HG03139 (cell line): ENCODE measurements around the gene IRF4.
A peak's percentile ranks its signal among the peaks of the same experiment; 100 is the strongest.
"Not testable (repeated sequence)": the region's sequence is repeated elsewhere in the genome, so short reads cannot be mapped to it uniquely, and the experiment has no call there.

Source experiments
- ATAC-seq: cut with Tn5 transposase; IDR thresholded peaks from one replicate; pipeline ENCODE4 v1.9.1; 2021; ENCODE audit not compliant: unreplicated experiment

IRF4 gene

DNA sequence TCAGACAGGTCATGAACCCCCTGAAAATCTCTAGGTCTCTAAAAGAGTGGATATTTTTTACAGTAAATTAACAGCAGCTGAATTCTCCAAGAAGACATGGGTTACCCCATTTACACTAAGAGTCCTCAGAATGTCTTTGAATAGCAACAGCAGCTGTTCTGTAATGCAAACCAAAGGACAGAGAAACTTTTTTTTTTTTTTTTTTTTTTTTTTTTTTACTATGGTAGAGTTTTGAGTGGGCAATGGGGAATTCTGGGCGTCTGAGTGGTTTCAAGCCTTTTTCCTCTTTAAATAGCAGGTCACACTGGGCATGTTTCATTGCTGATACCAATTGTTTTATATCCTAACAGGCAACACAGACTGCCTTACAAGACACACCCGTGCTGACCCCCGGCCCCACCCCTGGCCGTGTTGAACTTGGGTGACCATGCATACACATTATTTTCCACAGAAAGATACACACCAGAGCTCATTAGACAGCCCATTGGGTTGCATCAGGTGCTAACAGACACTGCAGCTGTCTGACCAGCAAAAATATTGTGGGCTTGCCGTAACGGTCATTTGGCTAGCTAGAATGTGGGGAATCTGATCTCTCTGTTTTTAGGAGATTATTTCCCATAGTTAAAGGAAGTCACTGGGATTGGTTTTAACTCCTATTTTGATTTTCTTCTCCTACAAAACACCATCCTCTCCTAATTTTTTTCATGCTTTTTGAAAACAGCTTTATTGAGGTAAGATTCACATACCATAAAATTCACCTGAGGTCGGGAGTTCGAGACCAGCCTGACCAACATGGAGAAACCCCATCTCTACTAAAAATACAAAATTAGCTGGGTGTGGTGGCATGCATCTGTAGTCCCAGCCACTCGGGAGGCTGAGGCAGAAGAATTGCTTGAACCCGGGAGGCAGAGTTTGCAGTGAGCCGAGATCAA, 26.7 kb upstream of the IRF4 start:
- ATAC-seq, result peak; percentile 51

DNA sequence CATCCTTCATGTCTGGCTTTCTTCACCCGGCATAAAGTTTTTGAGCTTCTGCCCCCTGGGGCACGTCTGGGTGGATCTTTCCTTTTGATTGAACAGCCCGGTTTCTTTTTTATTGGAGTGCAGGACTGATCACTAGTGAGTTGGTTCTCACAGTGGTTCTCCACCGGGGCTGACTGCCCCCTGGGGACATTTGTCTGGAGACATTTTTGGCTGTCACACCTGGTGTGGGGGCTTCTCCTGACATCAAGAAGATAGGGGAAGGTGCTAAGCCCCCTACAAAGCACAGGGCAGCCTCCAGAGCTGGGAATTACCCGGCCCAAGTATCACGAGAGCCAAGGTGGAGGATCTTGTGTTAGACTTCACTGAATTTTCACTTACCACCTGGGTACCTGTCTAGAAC, 25.7 kb upstream of the IRF4 start:
- ATAC-seq, result no peak

DNA sequence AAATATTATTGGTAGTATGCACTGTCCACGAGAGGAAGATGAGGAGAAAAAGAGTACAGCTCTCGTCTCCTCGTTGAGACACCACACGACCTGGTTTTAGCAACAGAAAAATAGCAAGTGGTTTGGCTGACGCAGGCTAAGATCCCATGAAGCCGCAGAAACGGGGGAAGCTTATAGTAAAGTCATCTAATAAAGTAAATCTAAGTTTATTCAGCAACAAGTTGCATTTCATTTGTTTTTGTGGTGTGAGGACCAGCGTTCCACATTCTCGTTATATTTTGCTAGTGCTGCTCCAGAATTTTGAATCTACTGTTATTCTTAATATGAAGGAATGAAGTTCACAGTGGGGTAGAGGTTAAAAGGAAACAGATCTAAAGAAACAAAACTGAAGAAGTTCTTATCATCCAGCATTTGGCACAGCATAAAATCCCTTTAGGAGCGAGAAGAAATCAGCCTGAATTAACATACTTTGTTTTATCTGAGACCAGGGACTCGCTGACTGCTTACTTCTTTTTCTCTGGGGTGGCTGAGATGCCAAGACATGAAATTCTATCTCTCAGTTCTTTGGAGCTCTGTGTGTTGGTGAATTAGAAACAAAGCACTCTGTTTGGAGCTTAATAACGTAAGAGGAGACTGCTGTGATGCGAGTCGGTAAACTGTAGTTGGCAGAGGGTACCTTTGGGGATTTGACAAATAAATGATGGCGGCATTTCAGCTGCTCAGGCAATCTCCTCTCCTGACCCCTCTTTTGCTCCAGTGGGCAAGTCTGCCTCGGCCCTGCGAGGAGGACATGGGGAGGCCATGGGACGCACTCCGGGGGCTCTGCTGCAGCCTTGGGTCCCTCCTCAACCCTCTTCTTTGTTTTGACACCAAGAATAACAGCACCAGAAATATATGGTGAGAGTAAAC, 24.9 kb upstream of the IRF4 start:
- no peak for ATAC-seq

DNA sequence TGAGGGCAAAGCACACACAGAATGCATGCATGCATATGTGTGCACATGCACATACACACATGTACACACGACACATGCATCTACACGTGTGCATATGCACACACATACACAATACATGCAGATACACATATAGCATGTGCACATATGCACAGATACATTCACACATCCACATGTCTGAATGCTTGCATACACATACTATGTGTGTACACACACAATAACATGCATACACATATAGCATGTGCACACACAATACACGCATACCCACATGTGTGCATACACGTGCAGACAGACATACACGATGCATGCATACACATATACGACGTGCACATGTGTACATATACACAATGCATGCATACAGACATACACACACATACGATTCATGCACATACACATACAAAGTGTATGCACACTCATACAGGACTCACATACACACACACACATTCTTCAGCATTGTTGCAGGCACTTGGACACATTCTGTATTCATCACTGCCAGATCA, 24.2 kb upstream of the IRF4 start:
- no peak for ATAC-seq

DNA sequence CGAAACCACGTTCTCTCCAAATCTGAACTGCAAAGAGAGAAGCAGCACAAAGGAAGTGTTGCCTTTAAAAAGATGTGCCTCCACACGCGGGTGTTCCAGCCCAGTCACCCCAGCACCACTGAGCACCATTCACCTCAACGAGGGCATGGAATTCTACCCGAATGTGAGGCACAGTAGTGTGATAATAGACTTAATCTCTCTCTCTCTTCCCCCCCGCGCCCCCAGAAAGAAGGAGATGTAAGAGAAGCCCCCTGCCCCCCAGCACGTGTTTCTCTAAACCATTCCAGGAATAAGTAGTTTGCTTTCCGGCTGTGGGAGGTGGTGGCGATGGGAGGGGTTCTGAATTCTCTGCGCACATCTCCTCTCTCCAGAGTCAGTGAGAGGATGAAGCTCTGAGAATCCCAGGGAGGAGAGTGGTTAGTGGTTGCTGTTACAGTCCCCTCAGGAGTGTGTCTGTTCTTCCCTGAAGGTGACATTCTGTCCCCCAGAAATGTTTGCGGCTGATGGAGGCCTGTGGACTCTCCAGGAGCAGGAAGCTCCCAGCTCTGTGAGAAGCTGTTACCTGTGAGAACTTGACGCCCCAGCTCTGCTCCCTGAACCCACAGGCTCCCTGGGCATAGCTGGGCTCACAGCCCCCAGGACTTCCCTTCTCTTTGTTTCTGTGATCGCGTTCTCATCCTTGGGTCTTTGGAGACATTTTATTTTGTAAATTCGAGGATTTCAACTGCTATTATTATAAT, 23.5 kb upstream of the IRF4 start:
- ATAC-seq, result no peak

DNA sequence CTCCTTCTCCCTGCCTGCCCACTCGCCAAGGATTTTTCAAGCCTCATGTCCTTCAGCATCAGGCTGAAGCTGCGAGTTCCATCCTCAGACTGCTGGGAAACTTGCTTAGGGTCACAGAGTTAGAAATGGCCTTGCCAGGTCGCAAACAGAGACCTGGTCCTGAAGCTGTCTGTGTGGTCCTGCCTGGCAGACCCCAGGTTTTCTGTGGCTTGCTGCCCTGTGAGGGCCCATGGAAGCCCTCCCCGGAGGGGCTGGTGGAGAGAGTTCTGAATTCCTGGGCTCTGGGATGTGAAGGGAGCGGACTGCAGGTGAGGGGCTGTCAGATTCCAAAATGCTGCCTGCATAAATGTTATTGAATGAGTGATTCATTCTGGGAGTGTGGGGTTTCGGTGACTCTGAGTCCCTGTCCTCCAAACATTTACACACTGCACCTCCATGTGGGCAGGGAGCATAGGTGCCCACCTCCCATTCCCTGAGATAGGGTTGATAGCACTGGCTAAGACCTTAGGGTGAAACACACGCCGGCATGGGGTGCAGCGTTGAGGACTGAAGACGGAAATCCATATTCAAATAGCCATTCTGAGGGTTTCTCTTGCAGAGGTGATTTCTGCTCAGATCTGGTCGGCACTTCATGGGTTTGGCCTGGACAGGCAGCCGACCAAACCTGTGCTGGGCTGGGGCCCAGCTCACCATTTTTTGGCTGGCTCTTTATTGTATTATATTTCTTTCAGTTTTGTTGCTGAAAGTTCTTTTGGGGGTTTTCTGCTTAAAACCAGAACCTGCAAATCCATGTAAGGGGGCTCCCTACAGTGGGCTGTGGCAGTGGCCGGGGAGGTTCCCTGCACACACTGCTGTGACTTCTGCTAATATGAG, 21.8 kb upstream of the IRF4 start:
- no peak for ATAC-seq

DNA sequence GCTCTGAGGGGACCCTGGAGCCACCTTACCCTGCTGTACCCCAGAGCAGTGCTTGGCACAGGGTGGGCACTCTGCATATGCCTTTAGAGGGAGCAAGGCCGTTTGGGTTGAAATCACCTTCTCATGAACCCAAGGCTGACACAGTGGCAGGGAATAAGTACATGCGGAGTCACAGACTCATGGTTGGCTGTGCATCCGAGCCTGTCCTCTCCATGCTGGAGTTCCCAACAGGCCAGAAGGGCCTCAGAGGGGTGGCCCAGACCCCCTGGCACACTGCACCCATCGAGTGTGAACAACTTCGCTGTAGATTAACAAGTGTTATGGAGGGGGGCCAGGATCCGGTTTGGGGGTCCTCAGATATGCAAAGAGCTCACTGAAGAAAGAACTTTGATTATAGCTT, 21.0 kb upstream of the IRF4 start:
- no peak for ATAC-seq

DNA sequence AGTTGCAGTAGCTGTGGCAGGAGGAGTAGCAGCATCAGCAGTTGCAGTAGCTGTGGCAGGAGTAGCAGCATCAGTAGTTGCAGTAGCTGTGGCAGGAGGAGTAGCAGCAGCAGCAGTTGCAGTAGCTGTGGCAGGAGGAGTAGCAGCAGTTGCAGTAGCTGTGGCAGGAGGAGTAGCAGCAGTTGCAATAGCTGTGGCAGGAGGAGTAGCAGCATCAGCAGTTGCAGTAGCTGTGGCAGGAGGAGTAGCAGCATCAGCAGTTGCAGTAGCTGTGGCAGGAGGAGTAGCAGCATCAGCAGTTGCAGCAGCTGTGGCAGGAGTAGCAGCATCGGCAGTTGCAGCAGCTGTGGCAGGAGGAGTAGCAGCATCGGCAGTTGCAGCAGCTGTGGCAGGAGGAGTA, 19.7 kb upstream of the IRF4 start:
- not testable (repeated sequence) for ATAC-seq

DNA sequence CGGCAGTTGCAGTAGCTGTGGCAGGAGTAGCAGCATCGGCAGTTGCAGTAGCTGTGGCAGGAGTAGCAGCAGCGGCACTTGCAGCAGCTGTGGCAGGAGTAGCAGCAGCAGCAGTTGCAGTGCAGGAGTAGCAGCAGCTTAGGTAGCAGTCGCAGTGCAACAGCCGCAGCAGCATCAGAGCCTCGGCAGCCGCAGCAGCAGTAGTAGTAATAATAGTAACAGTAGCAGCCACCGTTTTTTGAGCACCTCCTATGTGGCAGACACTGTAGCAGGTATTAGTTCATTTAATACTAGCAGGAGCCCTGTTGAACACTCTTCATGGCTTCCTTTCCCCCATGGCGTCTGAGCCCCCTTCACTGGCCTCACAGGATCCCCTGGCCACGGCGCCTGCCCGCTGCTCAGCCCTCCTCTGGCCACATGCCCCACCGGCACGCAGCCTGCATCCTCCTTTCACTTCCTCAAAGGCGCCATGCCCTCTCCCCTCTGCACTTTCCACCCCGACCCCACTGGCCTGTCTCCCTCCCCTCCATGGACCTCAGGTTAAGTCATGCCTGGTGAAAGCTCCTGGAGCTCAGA, 19.1 kb upstream of the IRF4 start:
- peak; percentile 60 for ATAC-seq

DNA sequence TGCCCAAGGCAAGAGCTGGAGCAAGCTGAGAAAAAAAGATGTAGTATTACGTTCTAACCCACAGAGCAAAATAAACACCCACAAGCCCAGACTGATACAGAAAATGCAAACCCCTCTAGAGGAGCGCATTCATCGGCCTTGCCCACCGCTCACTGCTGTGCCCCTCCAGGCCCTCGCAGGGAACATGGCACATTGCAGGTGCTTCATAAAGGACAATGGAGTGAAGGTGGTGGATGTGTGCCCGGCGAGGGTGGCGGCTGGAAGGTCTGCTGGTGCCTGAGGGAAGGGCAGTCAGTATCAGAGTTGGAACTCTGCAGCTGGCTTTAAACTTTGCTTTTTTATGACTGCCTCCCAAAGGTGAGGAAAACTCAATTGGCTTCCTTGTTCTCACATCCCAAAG, 18.5 kb upstream of the IRF4 start:
- no peak for ATAC-seq

DNA sequence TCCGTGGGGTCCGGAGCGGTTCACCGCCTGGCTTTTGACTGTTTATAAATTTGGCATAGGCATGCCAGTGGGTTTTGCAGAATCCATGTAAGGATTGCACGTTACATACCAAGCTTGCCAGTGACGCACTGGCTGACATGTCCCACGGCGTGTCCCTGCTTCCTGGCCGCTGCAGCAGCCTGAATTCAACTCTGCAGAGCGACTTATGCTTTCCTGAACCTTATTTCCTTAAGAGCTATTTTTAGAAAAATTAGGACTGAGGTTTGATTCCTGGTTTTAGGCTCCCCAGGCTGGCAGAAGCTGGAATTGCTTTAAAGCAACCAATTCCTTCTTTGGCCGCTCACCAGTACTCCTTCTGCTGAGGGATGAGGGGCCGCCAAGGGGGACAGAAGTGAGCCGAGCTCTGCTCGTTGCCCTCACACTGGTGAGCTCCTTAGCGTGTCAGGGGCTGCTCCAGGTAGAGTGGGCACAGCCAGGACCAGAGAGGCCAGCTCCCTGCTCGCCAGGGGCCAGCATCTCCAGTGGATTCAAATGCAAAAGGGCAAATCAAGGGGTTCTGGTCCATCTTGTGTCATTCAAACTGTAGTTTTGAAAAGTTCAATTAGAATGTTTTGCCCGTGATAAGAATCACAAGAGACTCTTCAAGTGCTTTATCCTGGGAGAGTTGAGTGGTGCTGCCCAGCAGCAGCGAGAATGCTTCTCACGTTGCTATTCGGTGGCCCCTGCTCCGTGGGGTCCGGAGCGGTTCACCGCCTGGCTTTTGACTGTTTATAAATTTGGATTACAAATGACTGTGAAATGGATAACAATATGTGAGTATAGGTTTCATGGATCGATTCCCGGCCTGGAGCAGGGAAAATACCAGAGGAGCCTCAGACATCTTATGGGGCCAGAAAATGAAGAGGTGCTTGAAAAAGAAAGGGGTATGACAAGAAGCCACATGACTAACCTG, 17.5 kb upstream of the IRF4 start:
- no peak for ATAC-seq

DNA sequence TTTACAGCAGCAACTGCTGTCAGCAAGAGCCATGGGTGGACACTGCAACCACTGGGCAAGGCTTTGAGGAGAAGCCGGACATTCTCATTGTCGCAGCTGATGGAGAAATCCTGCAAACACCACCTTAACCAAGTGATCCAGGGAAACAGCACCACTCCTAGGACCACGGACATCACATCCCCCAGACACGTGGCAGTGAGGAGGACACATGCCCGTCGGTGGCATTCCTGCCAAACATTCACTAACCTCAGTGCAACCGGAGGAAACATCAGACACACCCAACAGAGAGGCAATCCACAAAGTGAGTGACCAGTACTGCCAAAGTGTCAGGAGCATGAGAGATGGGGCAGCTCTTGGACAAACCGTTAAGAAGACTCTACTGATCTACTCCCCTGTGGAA, 16.6 kb upstream of the IRF4 start:
- ATAC-seq, result no peak

DNA sequence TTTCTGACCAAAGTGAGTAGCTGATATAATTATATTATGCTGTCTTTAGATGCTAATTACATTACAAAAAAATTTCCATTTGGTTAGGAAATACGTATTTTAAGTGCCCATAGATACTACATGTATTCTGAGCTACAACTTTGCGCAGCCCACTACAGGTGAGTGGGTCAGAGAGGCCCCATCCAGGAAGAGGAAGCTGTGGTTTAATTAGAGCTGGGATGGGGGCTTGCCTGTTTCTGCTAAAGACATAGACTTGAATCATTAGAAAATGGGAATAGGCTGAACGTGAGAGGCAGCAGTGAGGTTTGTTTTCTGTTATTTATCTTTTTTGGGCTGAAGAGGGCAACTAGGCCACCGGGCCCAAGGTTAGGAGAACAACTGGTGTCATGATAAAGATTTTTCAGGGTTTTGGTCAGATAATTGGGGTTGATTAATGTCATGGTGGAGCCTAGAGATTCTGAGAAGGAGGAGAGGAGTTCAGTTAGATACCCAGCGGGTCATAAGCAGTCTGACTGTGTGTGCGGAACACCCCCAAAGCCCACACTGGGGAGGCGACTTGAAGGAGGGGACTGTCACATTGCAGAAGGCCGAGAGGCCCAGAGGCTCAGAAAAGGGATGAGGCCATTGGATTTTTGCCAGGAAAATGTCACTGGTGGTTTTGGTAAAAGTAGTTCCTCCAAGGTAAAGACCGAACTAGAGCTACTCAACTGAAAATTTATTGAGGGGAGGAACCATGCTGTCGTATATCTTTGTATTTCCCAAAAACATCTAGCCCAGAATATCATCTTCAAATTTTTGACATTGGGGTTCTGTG, 14.5 kb upstream of the IRF4 start:
- ATAC-seq, result no peak

DNA sequence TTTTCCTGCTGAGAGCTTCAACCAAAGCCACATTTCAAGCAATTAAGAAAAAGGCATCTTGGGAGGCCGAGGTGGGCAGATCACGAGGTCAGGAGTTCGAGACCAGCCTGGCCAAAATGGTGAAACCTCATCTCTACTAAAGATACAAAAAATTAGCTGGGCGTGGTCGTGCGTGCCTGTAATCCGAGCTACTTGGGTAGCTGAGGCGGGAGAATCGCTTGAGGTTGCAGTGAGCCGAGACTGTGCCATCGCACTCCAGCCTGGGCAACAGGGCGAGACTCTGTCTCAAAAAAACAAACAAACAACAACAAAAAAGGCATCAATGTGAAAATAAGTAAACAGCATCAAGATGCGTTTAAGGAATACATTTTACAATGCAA, 13.9 kb upstream of the IRF4 start:
- ATAC-seq, result not testable (repeated sequence)

DNA sequence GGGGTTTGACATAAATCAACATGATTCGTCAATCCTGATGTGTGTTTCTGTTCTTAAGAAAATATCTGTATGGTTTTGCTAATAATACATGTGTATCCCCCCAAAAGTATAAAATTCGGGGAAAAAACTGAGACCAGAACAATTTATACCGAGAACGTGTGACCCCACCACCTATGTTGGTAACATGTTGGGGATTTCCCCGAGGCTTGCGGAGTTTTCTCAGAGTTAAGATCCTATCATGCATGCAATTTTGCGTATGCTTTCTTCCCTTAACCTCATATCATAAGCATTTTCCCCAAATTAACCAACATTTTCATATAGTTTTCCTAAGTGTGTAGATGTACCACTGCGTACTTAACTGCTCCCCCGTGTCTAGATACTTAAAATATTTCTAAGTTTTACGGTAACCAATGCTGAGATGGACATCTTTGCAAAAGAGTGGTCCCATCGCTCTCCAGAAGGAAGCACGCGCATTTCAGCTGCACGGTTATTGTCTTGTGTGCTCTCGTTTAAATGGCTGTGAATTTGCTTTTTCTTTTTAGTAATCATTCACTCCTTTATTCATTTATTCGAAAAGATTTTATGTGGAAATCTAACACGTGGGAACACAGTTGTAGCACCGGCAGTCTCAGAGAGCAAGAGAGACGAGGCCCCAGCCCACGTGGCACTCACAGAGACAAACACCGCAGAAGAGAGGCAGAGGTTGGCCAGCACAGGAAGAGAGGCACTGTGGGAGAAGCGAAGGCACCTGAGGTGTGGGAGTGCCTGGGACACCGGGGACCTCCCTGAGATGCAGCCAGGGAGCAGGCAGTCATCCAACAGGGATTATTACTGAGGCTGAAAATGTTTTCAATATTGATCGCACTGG, 13.2 kb upstream of the IRF4 start:
- no peak for ATAC-seq

DNA sequence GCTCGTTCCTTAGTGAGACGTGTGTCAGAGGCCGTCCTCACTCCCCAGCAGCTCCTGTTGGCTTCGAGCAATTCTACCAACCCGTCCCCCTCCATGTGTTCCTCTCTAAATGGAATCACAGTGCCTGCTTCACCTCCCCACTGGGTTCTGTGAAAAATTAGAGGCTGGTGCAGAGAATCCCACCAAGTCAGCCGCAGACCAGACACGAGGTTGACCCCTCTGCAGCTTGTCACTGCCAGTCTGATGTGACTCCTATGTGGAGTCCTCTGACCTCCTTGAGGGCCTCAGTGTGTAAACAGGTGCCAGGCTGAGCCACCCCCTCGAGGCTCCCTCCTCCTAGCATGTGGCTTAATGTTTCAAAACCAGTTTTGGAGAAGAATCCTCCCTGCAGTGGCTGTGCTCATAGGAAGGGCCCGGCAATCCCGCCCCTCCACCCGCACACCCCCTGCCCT, 12.6 kb upstream of the IRF4 start:
- ATAC-seq, result no peak
